BJ (cell line): ENCODE data around the gene ORC2. TPM values are rescaled to one million over a fixed set of nuclear protein-coding genes. Genes with fewer than 3 reads are reported as not detected.
"Not testable (repeated sequence)": the region's sequence is repeated elsewhere in the genome, so short reads cannot be mapped to it uniquely, and the experiment has no call there.

Source experiments
- CTCF ChIA-PET: fragments of 350-600 bp; formaldehyde crosslinking; extraction: SDS; loops from one replicate; lab custom pipeline; 2021; ENCODE audit warnings: antibody characterized with exemption, inconsistent platforms; lab: Yijun Ruan, JAX
- POLR2A ChIA-PET: fragments of 300-600 bp; sonication (Branson Sonifier 250); formaldehyde crosslinking; extraction: SDS; loops from one replicate; lab custom pipeline; 2021; ENCODE audit warnings: antibody characterized with exemption; lab: Charles Lee
- DNase-seq: peaks from one replicate; pipeline ENCODE4 v3.0.0-alpha.2; 2011; ENCODE audit warnings: low read depth
- H3K27me3 ChIP-seq: 2 replicates; pipeline ENCODE4 v1.6.0; 2011; ENCODE audit warnings: low read length; ENCODE audit not compliant: control insufficient read depth, insufficient read depth
- H3K36me3 ChIP-seq: 2 replicates; pipeline ENCODE4 v1.5.1; 2011; ENCODE audit warnings: low read length; ENCODE audit not compliant: control insufficient read depth, insufficient read depth
- H3K4me3 ChIP-seq: 2 replicates; pipeline ENCODE4 v1.5.1; 2011; ENCODE audit warnings: low read depth, mild to moderate bottlenecking, control low read depth, low read length
- polyA plus RNA-seq: library from polyadenylated mRNA; depleted of rRNA; stranded (reverse); fragments of >200 nt; gene quantifications from 2 replicates; pipeline ENCODE4 v1.2.3, GENCODE V29; 2011
- TF ChIP-seq, protein P1 (sequence below): IDR thresholded peaks from 2 replicates; pipeline ENCODE4 v1.5.1; 2011; ENCODE audit warnings: low read depth, mild to moderate bottlenecking, control low read depth, inconsistent platforms, low read length, moderate library complexity; ENCODE audit not compliant: insufficient read depth

Gene ORC2
- polyA plus RNA-seq, 1 experiment: 1.9 TPM

- H3K36me3 ChIP-seq: no peaks in the 10 kb centered on the region
- CTCF ChIA-PET: interaction anchor here (0.9 kb wide), 1 partner anchor 9 kb away, joined by 3 read pairs; no protein-coding TSS in a partner anchor
These were observed 5.3 kb upstream of the ORC2 start for GRCh38 chr2:200968735-200969134.

DNA sequence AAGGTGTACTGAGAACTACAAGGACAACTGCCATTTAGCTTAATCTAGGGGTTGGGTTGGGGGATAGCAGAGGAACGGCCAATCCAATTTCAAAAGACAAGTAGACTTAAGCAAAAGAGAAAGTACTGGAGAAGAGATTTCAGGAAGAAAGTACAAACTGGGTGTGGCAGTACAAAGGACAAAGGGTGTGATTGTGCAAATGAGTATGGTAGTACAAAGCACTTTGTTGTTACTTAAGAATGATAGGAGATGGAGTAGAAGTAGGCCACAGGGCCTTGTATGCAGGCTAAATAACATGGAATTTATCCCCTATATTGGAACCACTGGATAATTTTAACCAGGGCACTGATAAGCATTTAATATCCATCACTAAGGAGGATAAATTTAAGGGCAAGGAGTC is 4.7 kb upstream of the ORC2 start:
- TF ChIP-seq, protein P1, sequence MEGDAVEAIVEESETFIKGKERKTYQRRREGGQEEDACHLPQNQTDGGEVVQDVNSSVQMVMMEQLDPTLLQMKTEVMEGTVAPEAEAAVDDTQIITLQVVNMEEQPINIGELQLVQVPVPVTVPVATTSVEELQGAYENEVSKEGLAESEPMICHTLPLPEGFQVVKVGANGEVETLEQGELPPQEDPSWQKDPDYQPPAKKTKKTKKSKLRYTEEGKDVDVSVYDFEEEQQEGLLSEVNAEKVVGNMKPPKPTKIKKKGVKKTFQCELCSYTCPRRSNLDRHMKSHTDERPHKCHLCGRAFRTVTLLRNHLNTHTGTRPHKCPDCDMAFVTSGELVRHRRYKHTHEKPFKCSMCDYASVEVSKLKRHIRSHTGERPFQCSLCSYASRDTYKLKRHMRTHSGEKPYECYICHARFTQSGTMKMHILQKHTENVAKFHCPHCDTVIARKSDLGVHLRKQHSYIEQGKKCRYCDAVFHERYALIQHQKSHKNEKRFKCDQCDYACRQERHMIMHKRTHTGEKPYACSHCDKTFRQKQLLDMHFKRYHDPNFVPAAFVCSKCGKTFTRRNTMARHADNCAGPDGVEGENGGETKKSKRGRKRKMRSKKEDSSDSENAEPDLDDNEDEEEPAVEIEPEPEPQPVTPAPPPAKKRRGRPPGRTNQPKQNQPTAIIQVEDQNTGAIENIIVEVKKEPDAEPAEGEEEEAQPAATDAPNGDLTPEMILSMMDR: no peak
- H3K4me3 ChIP-seq: no peak overlapping the region
- ChIA-PET POLR2A (no interaction called here), CTCF (interaction anchor here (0.9 kb wide), 1 partner anchor 10 kb away, joined by 3 read pairs; no protein-coding TSS in a partner anchor)
- no peaks in the 10 kb centered on the region for H3K27me3 ChIP-seq
- no peak for DNase-seq
- no peaks in the 10 kb centered on the region for H3K36me3 ChIP-seq

More at GRCh38 chr2:200968735-200969134, 5.3 kb upstream of the ORC2 start:
- POLR2A ChIA-PET: no interaction called here
- H3K4me3 ChIP-seq: no peak overlapping the region
- H3K27me3 ChIP-seq: no peaks in the 10 kb centered on the region
- DNase-seq: no peak
- TF ChIP-seq, protein P1: no peak

DNA sequence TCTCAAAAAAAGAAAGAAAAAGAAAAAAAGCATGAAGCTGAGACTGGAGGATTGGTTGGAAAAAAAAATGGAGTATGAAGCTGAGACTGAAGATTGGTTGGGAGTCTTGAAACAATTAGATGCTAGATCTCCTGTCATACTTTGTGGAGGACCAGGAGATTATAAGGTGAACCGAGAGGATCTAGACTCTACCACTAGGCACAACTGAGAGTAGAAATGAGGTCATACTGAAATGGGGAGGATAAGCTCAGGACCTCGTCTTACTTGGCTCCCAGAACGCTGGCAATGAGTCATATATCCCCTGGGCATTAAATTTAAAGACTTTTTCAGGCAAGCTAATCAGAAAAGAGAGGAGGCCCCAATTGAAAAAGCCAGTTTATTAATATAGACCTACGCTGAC is 3.3 kb upstream of the ORC2 start:
- DNase-seq: no peak
- Histone ChIP-seq H3K36me3 (no peaks in the 10 kb centered on the region), H3K27me3 (no peaks in the 10 kb centered on the region), H3K4me3 (no peak overlapping the region)
- CTCF ChIA-PET: interaction anchor here (0.6 to 1.7 kb wide), 4 partner anchors 12 to 192 kb away, joined by 3 to 5 read pairs (median 4); no protein-coding TSS in a partner anchor
- TF ChIP-seq, protein P1: no peak
- POLR2A ChIA-PET: no interaction called here

GRCh38 chr2:200964498-200964897 is 1.0 kb upstream of the ORC2 start:
- no peak for DNase-seq
- H3K4me3 ChIP-seq: peak overlapping the region; percentile 79
- CTCF ChIA-PET: interaction anchor here (1.3 to 1.7 kb wide), 3 partner anchors 9 to 100 kb away, joined by 3 to 10 read pairs (median 4); no protein-coding TSS in a partner anchor
- peaks cover 1% of the 10 kb centered on the region; the same call in 1 of the 2 replicates for H3K36me3 ChIP-seq
- H3K27me3 ChIP-seq: no peaks in the 10 kb centered on the region
- TF ChIP-seq, protein P1: no peak
- POLR2A ChIA-PET: no interaction called here

DNA sequence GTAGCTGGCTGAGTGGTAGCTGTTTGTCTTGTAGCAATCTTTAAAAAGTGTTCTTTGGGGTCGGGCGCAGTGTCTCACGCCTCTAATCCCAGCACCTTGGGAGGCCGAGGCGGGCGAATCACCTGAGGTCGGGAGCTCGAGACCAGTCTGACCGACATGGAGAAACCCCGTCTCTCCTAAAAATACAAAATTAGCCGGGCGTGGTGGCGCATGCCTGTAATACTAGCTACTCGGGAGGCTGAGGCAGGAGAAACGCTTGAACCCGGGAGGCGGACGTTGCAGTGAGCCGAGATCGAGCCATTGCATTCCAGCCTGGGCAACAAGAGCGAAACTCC is 425 bp upstream of the ORC2 start:
- H3K27me3 ChIP-seq, POLR2A ChIA-PET, H3K36me3 ChIP-seq, DNase-seq: not testable (repeated sequence)
- CTCF ChIA-PET: interaction anchor here (0.7 to 2.3 kb wide), 10 partner anchors 10 to 214 kb away, joined by 3 to 10 read pairs (median 4); no protein-coding TSS in a partner anchor
- peak overlapping the region; percentile 79 for H3K4me3 ChIP-seq

- H3K36me3 ChIP-seq: peaks cover 1% of the 10 kb centered on the region; the same call in 1 of the 2 replicates
- POLR2A ChIA-PET: no interaction called here
- CTCF ChIA-PET: interaction anchor here (0.6 to 2.3 kb wide), 13 partner anchors 9 to 215 kb away, joined by 3 to 10 read pairs (median 5); no protein-coding TSS in a partner anchor
- H3K27me3 ChIP-seq: no peaks in the 10 kb centered on the region
- TF ChIP-seq, protein P1: no peak
- H3K4me3 ChIP-seq: peak overlapping the region; percentile 79
- DNase-seq: no peak
These were observed 693 bp downstream of the ORC2 start for GRCh38 chr2:200962811-200963123.
